Central memory CD8-positive, alpha-beta T cell (primary cell): Measurements from ENCODE around the gene USB1.

Source experiments
- ATAC-seq: fragments of 150-1000 bp; cut with Tn5 transposase; replicated peaks from 2 replicates; pipeline ENCODE4 v1.10.0; 2022; ENCODE audit warnings: mild to moderate bottlenecking, moderate FRiP score, moderate number of reproducible peaks; ENCODE audit not compliant: poor library complexity, severe bottlenecking; ENCODE audit errors: extremely low read depth
- DNase-seq, 2 donors: peaks; one replicate each; pipeline ENCODE4 v3.0.0; 2021; ENCODE audit warnings: low spot score in 2 of 2
- H3K27ac Mint-ChIP-seq: one replicate; pipeline ENCODE4 v1.8.0; 2022; ENCODE audit warnings: low read depth, mild to moderate bottlenecking, moderate library complexity, mixed read lengths
- H3K27me3 Mint-ChIP-seq: one replicate; pipeline ENCODE4 v1.8.0; 2022; ENCODE audit warnings: mixed read lengths
- H3K36me3 Mint-ChIP-seq: one replicate; pipeline ENCODE4 v1.8.0; 2022; ENCODE audit warnings: mild to moderate bottlenecking, moderate library complexity, mixed read lengths; ENCODE audit not compliant: insufficient read depth
- H3K4me1 Mint-ChIP-seq: one replicate; pipeline ENCODE4 v1.8.0; 2022; ENCODE audit warnings: mixed read lengths
- H3K4me3 Mint-ChIP-seq: one replicate; pipeline ENCODE4 v1.8.0; 2022; ENCODE audit warnings: mild to moderate bottlenecking, moderate library complexity, mixed read lengths
- H3K9me3 Mint-ChIP-seq: one replicate; pipeline ENCODE4 v1.8.0; 2022; ENCODE audit warnings: mixed read lengths

Gene USB1

DNA sequence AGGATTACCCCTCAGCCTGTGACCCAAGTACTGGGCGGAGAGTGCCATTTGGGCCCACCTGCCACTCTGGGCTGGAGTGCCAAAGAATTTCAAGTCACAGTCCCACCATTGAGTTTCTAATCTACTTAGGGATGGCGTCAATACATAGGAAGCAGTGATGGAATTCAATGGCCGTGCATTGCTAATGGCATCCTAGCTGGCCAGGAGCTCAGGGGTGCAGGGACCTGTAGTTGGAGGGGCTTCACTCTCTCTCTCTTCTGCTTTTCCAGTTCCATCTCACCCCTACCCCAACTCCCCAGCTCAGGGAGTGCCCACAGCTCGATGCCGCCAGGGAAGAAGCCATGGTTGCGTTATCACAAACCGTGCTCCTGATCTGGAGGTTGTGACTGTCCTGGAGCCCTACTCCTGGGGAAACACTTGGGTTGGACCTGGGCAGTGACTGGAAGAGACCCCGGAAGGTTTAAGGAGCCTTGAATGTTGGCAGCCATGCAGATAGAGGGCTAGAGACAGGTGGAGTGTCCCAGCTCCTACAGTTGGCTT, 26.8 kb downstream of the USB1 start:
- Mint-ChIP-seq H3K36me3 (peaks cover 3% of the 10 kb centered on the region), H3K27me3 (peaks cover 26% of the 10 kb centered on the region), H3K4me3 (peak overlapping the region; percentile 48), H3K9me3 (no peaks in the 10 kb centered on the region), H3K4me1 (peaks cover 10% of the 10 kb centered on the region), H3K27ac (no peak overlapping the region)
- DNase-seq (no peak), ATAC-seq (no peak)

DNA sequence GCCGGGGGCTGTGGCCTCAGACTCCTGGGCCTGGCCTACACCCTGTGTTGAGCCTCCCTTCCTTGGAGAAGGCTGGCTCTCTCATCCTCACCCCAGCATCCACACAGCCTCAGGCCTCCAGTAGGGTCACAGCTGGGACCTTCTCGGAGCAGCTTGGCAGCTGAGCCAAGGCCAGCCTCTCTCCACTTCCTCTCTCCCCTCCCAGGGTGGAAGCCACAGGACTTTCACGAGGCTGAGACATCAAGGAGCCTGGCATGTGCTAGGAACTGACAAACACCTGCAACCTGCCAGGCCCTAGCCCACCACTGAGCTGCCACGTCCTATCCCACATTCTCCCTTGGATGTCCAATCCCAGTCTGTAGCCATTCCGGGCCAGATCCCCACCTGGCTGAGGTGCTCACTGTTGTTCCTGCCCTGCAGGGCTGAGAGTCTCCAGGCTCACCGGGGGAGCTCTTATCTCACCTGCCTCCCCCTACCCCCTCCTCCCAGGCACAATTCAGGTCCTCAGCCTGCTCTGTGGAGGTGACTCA, 27.4 kb downstream of the USB1 start:
- no peak for DNase-seq
- Mint-ChIP-seq H3K4me3 (no peak overlapping the region), H3K27me3 (peaks cover 26% of the 10 kb centered on the region), H3K36me3 (peaks cover 3% of the 10 kb centered on the region), H3K9me3 (no peaks in the 10 kb centered on the region), H3K4me1 (peaks cover 10% of the 10 kb centered on the region), H3K27ac (no peak overlapping the region)
- no peak for ATAC-seq

DNA sequence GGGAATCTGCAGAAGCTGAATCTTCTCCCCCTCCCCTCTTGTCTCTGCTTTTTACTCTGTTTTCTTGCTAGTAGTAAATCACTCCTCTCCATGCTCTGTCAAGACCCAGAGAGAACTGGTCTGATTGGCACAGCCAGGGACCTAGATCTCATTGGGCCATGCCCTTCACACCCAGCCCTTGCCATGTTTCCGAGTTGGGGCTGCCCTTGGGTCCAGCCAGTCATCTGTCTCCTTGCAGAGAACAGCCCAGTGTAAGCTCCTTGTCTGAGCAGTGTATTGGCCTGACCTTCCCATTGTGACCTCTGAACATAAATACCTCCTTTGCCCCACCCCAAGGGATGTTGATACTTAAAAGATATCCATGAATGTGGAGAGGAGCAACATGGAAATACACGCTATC, 28.2 kb downstream of the USB1 start:
- no peak for DNase-seq
- Mint-ChIP-seq H3K9me3 (no peaks in the 10 kb centered on the region), H3K4me1 (peaks cover 8% of the 10 kb centered on the region), H3K27ac (no peak overlapping the region), H3K36me3 (peaks cover 3% of the 10 kb centered on the region), H3K4me3 (no peak overlapping the region), H3K27me3 (peaks cover 26% of the 10 kb centered on the region)
- ATAC-seq: no peak

DNA sequence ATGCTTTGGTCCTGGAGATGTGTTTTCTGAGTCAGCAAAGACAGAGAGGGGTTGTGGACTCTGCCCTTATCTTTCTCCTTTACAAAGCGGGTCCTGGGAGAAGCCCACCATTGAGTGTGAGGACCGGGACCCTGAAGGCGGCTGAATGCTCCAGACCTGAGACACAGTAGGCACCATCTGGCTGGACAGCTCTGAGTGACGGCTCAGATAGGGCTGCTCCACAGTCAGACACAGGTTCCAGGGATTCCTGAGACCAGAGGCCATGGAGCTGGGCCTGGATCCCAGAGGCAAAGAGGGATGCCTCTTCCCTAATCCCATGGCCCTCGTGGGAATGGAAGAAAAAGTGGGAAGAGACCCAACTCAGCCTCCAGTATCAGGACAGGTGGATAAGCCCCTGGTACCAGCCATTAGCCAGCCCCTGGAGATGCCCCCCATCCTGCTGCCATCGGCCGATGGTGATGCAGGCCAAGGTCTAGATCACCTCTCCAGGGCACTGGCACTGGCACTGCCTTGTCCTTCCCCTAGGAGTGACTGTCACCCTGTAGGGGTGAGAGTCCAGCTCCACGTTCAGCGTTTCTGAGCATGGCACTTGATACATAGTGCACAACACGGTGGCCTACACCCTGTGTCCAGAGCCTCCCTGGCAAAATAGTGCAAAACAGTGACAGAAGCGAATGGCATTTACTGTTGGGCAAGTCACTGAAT, 29.1 kb downstream of the USB1 start:
- H3K27me3 Mint-ChIP-seq: peaks cover 26% of the 10 kb centered on the region
- no peaks in the 10 kb centered on the region for H3K9me3 Mint-ChIP-seq
- no peak overlapping the region for H3K27ac Mint-ChIP-seq
- H3K36me3 Mint-ChIP-seq: no peaks in the 10 kb centered on the region
- no peaks in the 10 kb centered on the region for H3K4me1 Mint-ChIP-seq
- no peak overlapping the region for H3K4me3 Mint-ChIP-seq
- ATAC-seq (no peak), DNase-seq (no peak)

DNA sequence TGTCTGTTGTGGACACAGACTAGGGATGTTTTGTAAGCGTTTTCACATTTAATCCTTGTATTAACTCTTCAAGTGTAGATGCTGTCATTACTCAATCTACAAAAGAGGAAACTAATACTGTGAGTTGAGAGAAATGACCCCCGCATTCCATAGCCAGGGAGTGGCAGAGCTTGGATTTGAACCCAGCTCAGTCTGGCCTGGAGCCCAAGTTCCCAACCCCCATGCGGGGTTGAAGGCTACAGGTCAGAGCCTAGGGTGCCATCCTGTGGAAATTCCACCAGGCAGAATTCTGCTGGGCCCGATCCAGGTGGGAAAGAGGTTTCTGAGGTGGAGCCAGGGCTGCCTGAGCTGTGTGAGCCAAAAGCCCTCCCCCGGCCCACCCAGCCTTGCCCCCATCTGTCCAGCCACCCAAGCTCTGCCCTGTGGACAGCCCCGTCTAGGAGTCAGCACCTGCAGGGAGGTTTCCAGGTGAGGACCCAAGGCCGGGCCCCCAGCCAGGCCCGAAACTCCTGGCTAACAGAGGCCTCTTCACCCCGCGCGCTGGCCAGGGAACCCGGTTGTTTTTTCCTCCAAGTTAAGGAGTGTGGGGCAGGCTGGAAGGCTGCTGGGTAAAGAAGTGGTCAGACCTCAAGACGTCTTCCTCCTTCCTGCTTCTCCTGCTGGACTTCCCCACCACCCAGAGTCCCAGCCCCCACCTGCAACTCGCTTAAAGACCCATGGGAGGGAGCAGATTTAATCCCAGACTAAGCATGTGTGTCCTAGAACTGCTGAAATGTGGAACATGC, 30.0 kb downstream of the USB1 start:
- Mint-ChIP-seq H3K27me3 (peaks cover 26% of the 10 kb centered on the region), H3K4me1 (no peaks in the 10 kb centered on the region), H3K27ac (no peak overlapping the region), H3K9me3 (no peaks in the 10 kb centered on the region), H3K36me3 (no peaks in the 10 kb centered on the region), H3K4me3 (no peak overlapping the region)
- ATAC-seq: no peak
- no peak for DNase-seq

DNA sequence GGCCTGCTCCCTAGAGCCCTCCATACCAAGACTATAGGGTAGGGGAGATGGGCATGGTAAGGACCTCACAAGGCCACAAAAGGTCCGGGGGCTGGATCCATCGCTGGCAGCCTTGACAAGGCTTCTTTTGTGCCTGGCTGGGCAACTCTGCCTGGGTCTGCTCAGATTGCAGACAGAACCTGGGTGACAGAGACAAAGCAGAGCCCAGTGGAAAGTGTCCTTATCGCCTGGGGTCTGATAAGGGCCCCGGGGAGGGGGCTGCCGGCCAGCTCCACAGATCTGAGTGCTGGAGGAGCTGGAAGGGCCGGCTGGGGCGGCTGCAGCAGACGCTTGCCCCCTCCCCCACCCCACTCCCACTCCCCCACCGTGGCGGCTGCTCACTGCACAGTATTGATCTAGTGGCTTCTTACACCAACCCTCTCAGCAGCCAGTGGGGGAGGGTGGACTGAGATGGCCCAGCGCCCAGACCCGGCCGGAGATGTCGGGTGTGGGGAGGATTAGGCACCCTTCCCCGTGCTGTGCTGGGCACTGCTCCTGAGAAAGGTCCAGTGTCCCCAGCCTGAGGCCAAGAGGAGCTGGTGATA, 31.6 kb downstream of the USB1 start:
- Mint-ChIP-seq H3K4me3 (no peak overlapping the region), H3K9me3 (no peaks in the 10 kb centered on the region), H3K4me1 (no peaks in the 10 kb centered on the region), H3K36me3 (no peaks in the 10 kb centered on the region), H3K27ac (no peak overlapping the region), H3K27me3 (peaks cover 25% of the 10 kb centered on the region)
- DNase-seq (no peak), ATAC-seq (no peak)

DNA sequence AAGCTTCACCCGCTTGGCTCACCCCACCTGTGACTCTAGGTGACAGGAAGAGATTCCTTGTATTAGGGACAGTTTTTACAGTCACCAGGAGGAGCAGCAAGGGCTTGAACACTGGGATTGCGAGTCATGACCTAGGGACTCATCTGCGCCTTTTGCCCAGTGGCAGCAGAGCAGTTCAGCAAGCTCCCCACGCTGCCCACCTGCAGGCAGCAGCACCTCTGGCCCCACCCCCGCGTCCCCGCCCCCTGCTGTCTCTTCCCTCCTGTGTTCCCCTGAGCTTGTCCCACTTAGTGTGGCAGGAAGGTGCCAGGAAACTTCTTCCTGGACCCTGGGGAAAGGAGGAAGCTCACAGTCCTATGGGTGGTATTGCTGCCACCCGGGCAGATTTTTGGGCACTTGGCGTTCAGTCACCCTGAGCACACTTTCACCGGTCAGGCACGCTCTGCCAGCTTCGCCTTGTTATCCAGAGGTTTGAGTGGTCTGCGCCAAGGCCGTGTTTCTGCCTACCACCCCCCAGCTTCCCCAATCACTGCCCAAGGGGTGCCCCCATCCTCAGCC, 33.0 kb downstream of the USB1 start:
- no peaks in the 10 kb centered on the region for H3K9me3 Mint-ChIP-seq
- no peak overlapping the region for H3K27ac Mint-ChIP-seq
- H3K4me3 Mint-ChIP-seq: no peak overlapping the region
- no peaks in the 10 kb centered on the region for H3K4me1 Mint-ChIP-seq
- ATAC-seq (no peak), DNase-seq (no peak)
- peaks cover 11% of the 10 kb centered on the region for H3K27me3 Mint-ChIP-seq
- no peaks in the 10 kb centered on the region for H3K36me3 Mint-ChIP-seq

DNA sequence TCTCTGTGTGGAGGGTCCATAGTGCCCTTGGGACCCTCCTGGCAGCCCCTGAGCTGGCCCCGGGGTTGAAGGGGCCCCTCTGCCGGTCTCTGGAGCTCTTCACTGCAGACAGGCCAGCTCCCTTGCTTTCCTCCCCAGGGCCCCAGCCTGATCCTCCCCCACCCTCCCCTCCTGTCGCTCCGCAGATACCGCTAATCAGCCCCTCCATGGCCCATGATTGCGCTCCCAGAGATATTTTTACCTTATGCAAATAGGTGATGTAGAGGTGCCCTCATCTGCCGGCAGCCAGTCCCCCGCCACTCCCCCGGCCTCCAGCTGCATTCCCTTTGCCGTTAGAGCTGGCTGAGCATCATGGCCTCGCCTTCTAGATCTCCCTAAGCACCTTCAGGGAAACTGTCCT, 33.6 kb downstream of the USB1 start:
- Mint-ChIP-seq H3K27me3 (peaks cover 5% of the 10 kb centered on the region), H3K4me3 (no peak overlapping the region), H3K27ac (no peak overlapping the region), H3K9me3 (no peaks in the 10 kb centered on the region), H3K36me3 (peaks cover 2% of the 10 kb centered on the region), H3K4me1 (no peaks in the 10 kb centered on the region)
- DNase-seq: no peak
- no peak for ATAC-seq

DNA sequence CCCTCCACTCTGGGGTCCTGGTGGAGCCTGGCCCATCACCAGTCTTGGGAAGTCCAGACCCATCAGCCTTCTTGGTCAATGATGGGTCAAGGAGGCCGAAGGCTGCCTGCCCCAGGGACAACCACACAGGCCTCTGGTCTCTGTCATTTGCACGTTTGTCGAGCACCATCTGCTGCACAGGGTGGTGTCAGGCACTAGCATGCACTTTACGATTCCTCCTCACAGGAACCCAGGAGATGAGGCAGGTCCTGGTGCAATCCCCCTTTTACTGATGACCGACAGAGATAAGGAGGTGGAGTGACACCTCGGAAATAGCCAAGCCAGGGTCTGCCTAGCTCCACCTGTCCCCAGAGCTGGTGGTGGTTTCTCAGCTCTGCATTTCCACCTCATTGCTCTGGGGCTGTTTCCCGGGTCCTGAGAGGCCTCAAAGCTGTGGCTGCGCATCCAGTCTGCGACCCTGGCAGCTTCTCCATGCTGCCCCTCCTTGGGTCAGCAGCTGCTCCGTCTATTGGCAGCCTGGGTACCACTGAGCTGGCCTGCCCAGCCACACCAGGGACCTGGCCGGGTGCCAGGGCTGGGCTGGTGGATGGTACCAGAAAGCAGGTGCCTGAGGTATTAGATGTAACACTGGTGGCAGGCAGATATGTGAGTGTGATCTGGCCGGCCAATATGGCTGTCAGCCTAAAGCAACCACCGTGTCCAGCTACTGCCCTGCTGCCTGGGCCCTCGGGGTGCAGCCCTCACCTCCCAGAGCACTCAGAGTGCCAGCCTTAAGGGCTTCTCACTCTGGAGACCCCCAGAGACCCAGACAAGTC, 34.4 kb downstream of the USB1 start:
- no peak overlapping the region for H3K27ac Mint-ChIP-seq
- no peak for DNase-seq
- H3K4me1 Mint-ChIP-seq: no peaks in the 10 kb centered on the region
- H3K4me3 Mint-ChIP-seq: no peak overlapping the region
- H3K36me3 Mint-ChIP-seq: peaks cover 2% of the 10 kb centered on the region
- H3K9me3 Mint-ChIP-seq: no peaks in the 10 kb centered on the region
- no peaks in the 10 kb centered on the region for H3K27me3 Mint-ChIP-seq
- no peak for ATAC-seq

DNA sequence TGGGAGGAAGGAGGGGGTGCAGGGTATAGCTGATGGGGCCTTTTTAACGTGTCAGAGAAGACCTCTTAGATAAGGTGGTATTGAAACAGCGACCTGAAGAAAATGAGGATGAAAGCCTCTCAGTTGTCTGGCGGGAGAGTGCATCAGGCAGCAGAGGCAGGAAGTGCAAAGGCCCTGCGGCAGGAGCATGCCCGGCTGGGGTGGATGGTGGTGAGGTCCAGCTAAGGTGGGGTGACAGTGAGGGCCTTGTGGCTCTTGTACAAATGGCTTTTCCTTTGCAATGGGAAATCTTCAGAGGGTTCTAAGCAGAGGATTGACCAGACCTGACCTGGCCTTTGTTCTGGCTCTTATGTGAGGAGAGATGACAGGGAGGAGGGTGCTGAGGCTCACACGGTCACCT, 35.7 kb downstream of the USB1 start:
- H3K36me3 Mint-ChIP-seq: peaks cover 2% of the 10 kb centered on the region
- DNase-seq (no peak), ATAC-seq (no peak)
- H3K4me3 Mint-ChIP-seq: no peak overlapping the region
- no peaks in the 10 kb centered on the region for H3K27me3 Mint-ChIP-seq
- H3K4me1 Mint-ChIP-seq: no peaks in the 10 kb centered on the region
- no peak overlapping the region for H3K27ac Mint-ChIP-seq
- H3K9me3 Mint-ChIP-seq: no peaks in the 10 kb centered on the region

DNA sequence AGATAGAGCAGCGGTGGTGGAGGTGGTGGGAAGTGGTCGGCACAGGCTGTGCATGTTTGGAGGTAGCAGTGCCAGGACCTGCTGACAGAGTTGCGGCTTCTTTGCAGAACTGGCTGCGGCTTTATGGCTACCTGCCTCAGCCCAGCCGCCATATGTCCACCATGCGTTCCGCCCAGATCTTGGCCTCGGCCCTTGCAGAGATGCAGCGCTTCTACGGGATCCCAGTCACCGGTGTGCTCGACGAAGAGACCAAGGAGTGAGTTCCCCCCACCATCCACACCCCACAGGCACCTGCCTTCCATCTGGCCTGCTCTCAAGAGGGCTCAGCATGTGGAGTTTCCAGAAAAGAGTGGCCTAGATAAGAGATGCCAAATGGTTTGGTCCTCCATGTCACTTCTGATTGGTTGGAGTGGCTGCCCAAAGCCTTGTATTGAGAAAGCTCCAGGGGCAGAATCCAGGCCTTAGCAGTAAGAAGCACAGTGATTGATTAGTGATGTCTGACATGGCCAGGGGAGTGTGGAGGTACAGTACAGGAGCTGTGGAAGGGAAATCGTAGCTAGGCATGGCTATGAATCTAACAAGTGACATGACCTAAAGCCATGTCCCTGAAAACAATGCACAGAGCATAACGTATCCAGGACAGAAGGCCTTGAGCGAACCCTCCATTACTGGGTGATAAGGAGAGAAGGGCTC, 36.3 kb downstream of the USB1 start:
- Mint-ChIP-seq H3K4me1 (no peaks in the 10 kb centered on the region), H3K36me3 (peaks cover 2% of the 10 kb centered on the region), H3K27me3 (no peaks in the 10 kb centered on the region), H3K27ac (no peak overlapping the region), H3K9me3 (no peaks in the 10 kb centered on the region), H3K4me3 (no peak overlapping the region)
- DNase-seq: no peak
- no peak for ATAC-seq
